ENCODE measurements around the gene ITPRID2.

Gene ITPRID2

DNA sequence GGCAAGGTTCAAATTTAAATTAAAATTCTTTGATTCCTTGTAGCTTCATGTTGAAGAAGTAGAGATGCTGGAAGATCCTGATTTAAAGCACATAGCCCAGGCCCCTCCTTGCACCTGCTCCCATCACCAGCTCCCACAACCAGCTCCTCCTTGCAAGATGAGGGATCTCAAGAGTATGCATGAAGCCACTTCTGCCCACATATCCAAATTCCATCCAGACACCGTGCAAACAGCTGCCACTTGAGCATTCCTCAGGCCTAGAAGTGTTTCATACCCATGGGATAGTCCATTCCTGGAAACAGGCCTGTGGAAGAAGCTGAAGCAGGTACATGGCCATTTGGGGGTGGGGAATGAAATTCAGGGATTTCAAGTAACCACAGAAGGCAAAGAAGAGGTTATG, 32.4 kb upstream of the ITPRID2 start:
- Mint-ChIP-seq H3K4me3 (no peak overlapping the region), H3K27ac (ENCODE audit: low read depth) (no peak overlapping the region), H3K36me3 (ENCODE audit: insufficient read depth) (no peaks in the 10 kb centered on the region), H3K27me3 (peaks cover 36% of the 10 kb centered on the region), H3K9me3 (no peaks in the 10 kb centered on the region), H3K4me1 (no peaks in the 10 kb centered on the region)
- ATAC-seq (replicated peaks; ENCODE audit: extremely low read depth, poor library complexity, severe bottlenecking) (no peak), DNase-seq (ENCODE audit: low spot score in 2 of 2) (no peak)

DNA sequence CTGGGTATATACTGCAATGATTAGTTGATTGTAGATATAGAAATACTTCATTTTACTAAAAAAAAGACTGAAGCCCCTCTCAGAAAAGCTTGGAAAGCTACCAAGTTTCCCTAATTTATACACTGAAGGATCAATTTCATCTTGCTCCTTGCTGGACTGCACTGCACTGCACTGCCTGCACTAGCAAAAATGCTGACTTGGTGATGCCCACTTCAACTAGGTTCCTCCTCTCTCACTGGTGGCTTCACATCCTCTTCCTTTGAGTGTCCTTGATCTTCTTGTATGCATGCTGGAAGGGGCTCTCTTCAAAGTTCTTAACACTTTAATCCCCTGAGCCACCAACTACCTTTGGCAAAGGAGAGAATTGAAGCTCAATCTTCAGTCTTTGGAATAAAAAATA, 31.7 kb upstream of the ITPRID2 start:
- Mint-ChIP-seq H3K4me1 (no peaks in the 10 kb centered on the region), H3K27me3 (peaks cover 39% of the 10 kb centered on the region), H3K4me3 (no peak overlapping the region), H3K27ac (ENCODE audit: low read depth) (no peak overlapping the region), H3K9me3 (no peaks in the 10 kb centered on the region), H3K36me3 (ENCODE audit: insufficient read depth) (no peaks in the 10 kb centered on the region)
- no peak for DNase-seq (ENCODE audit: low spot score in 2 of 2)
- ATAC-seq (replicated peaks; ENCODE audit: extremely low read depth, poor library complexity, severe bottlenecking): no peak

DNA sequence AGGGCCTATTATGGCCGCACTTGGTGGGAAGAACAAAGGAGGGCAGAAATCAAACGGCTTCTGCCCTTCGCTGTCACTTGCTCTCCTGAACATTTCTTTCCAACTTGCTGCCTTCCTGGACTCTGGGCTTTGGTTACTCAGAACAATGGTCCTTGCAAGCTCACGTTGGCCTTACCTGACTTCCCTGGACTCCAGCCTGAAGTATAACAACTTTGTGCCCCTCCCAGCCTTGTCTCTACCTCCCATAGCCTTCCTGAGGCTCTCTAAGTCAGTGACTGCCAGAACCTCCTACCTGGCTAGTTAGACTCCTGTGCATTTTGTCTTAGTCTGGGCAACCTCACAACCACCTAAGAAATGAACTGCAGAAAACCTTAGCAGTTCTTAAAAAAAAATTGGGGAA, 30.2 kb upstream of the ITPRID2 start:
- no peak overlapping the region for H3K27ac Mint-ChIP-seq (ENCODE audit: low read depth)
- peaks cover 25% of the 10 kb centered on the region for H3K27me3 Mint-ChIP-seq
- H3K4me1 Mint-ChIP-seq: no peaks in the 10 kb centered on the region

DNA sequence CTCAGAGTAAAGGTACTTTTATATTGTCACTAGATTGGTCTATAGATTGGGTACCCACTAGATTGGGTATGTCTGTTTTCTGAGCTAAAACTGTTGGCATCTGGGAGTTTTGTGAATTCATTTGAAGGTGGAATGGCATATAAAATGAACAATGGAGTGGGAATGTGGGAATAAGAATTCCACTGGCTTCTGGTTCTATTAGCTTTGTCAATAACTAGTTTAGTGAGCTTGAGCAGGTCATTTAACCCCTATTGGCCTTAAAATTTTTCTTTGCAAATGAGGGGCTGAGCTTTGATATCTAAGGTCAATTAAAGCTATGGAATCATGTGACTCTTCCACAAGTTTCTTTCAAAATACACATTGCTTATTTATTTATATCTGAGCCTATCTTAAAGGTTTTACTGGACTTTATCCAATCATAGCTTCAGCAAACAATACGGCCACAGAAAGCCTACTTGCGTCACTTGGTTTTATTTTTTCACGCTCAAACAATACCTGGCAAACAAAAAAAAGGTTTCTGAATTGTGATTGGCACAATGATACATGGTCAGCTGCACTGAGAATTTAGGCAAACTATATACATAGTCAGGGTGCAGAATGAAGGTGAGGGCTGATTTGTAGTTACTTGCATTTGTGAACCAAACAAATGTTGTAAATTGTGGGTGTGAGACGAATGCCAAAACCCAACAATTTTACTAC, 28.8 kb upstream of the ITPRID2 start:
- DNase-seq (ENCODE audit: low spot score in 2 of 2) (no peak), ATAC-seq (replicated peaks; ENCODE audit: extremely low read depth, poor library complexity, severe bottlenecking) (no peak)
- Mint-ChIP-seq H3K4me3 (no peak overlapping the region), H3K36me3 (ENCODE audit: insufficient read depth) (no peaks in the 10 kb centered on the region), H3K27me3 (peaks cover 23% of the 10 kb centered on the region), H3K27ac (ENCODE audit: low read depth) (no peak overlapping the region), H3K4me1 (no peaks in the 10 kb centered on the region), H3K9me3 (no peaks in the 10 kb centered on the region)

More for the DNA sequence above, 30.2 kb upstream of the ITPRID2 start:
- no peaks in the 10 kb centered on the region for H3K9me3 Mint-ChIP-seq
- no peak overlapping the region for H3K4me3 Mint-ChIP-seq
- ATAC-seq (replicated peaks; ENCODE audit: extremely low read depth, poor library complexity, severe bottlenecking) (no peak), DNase-seq (ENCODE audit: low spot score in 2 of 2) (no peak)
- H3K36me3 Mint-ChIP-seq (ENCODE audit: insufficient read depth): no peaks in the 10 kb centered on the region

DNA sequence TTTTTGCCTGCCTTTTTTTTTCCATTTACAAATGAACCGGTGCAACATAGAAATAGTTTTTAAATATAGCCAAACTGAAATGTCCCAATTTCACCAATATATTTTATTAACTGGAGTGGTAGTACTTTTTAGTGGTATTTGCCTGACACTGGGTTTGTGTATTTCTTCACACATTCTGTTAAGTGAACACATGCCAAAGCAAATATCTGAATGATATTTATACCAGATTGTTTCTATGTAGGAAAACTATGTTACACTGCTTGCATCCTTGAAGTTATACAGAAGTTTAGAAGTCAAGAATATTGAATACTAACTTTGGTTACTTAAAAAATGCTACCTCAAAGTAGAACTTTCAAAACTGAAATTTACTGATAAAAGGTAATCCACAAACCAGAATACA, 19.4 kb upstream of the ITPRID2 start:
- no peak overlapping the region for H3K4me3 Mint-ChIP-seq
- H3K36me3 Mint-ChIP-seq (ENCODE audit: insufficient read depth): no peaks in the 10 kb centered on the region
- ATAC-seq (replicated peaks; ENCODE audit: extremely low read depth, poor library complexity, severe bottlenecking): no peak
- no peaks in the 10 kb centered on the region for H3K4me1 Mint-ChIP-seq
- no peak for DNase-seq (ENCODE audit: low spot score in 2 of 2)
- no peak overlapping the region for H3K27ac Mint-ChIP-seq (ENCODE audit: low read depth)
- no peaks in the 10 kb centered on the region for H3K9me3 Mint-ChIP-seq
- peaks cover 11% of the 10 kb centered on the region for H3K27me3 Mint-ChIP-seq

DNA sequence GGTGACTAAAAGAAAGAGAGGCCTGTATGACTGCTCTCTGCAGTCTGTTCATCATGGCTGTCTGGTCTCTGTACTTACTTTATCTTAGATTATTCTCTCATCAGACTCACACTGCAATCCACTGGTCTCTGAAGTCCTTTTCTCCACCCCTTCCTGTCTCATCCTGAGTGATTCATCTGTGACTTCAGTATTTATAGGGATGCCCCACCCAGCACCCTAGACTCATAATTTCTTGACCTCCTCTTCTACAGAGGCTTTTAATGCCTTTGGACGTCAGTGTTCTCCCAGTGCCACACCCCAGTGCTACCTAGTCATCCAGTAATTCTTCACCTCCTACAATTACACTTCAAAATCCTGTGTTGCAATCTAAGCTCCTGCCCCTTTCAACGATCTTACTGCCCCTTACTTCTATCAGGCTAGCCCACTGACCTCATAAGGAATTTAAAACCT, 14.9 kb upstream of the ITPRID2 start:
- peaks cover 11% of the 10 kb centered on the region for H3K27me3 Mint-ChIP-seq
- no peaks in the 10 kb centered on the region for H3K4me1 Mint-ChIP-seq
- no peaks in the 10 kb centered on the region for H3K9me3 Mint-ChIP-seq
- H3K36me3 Mint-ChIP-seq (ENCODE audit: insufficient read depth): no peaks in the 10 kb centered on the region
- H3K27ac Mint-ChIP-seq (ENCODE audit: low read depth): no peak overlapping the region
- H3K4me3 Mint-ChIP-seq: no peak overlapping the region
- no peak for ATAC-seq (replicated peaks; ENCODE audit: extremely low read depth, poor library complexity, severe bottlenecking)
- DNase-seq (ENCODE audit: low spot score in 2 of 2): no peak

DNA sequence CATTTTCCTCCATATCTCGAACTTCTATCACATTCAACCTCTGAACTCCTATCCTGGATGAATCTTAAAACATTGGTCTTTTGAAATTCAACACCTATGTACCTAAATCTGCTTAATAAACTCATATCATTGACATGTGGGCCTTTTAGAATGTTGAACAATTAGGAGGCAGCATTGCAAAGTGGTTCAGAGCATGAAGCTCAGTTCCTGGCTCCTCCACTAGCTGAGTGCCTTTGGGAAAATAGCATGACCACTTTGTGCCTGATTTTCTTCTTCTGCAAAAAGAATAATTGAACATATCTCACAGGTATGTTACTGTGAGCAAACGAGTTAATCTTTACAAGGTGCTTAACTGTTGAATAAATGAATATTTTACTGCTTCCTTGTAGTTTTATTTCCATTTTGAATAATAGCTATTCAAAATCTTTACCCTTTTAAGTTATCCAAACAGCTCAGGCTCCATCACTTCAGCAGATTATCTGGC, 14.3 kb upstream of the ITPRID2 start:
- no peaks in the 10 kb centered on the region for H3K36me3 Mint-ChIP-seq (ENCODE audit: insufficient read depth)
- H3K27ac Mint-ChIP-seq (ENCODE audit: low read depth): no peak overlapping the region
- H3K27me3 Mint-ChIP-seq: peaks cover 11% of the 10 kb centered on the region
- H3K4me1 Mint-ChIP-seq: no peaks in the 10 kb centered on the region
- DNase-seq (ENCODE audit: low spot score in 2 of 2) (no peak), ATAC-seq (replicated peaks; ENCODE audit: extremely low read depth, poor library complexity, severe bottlenecking) (no peak)
- H3K4me3 Mint-ChIP-seq: no peak overlapping the region
- no peaks in the 10 kb centered on the region for H3K9me3 Mint-ChIP-seq

DNA sequence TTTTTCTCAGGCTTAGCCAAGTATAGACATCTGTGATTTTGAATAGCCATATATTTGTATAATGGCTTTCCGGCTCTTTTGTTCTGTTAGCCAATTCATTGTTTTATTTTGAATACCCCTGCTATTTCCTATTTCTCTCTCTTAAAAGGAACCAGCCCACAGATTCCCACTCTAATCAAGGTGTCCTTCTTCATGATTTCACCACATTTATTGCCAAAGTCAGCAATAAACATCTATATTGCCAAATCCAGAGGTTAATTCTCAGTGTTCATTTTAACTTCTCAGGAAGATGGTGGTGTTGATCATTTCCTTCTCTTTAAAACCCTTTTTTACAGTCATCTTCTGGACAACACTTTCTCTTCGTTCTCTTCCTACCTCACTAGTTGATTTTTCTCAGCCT, 13.1 kb upstream of the ITPRID2 start:
- Mint-ChIP-seq H3K27me3 (peaks cover 10% of the 10 kb centered on the region), H3K4me3 (no peak overlapping the region), H3K27ac (ENCODE audit: low read depth) (no peak overlapping the region), H3K9me3 (no peaks in the 10 kb centered on the region), H3K4me1 (no peaks in the 10 kb centered on the region), H3K36me3 (ENCODE audit: insufficient read depth) (no peaks in the 10 kb centered on the region)
- no peak for DNase-seq (ENCODE audit: low spot score in 2 of 2)
- no peak for ATAC-seq (replicated peaks; ENCODE audit: extremely low read depth, poor library complexity, severe bottlenecking)

DNA sequence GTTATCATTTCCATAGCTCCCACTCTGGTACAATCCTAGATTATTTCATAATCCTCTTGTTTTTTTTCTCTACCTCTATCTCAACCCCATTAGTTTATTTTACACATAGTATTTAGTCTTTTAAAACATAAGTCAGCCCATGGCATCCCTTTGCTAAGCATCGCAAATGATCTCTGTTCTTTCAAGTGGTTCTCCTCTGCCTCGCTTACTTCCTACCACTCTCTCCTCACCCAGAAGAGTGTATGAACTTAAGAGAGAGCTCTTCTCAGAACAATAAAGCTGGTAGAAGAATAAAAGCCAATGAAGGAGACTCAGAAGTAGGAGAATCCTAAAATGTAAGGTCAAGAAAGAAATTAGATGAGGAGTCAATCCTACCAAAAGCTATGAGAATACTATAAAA, 12.2 kb upstream of the ITPRID2 start:
- DNase-seq (ENCODE audit: low spot score in 2 of 2) (no peak), ATAC-seq (replicated peaks; ENCODE audit: extremely low read depth, poor library complexity, severe bottlenecking) (no peak)
- Mint-ChIP-seq H3K36me3 (ENCODE audit: insufficient read depth) (no peaks in the 10 kb centered on the region), H3K9me3 (no peaks in the 10 kb centered on the region), H3K4me3 (no peak overlapping the region), H3K27ac (ENCODE audit: low read depth) (no peak overlapping the region), H3K27me3 (peaks cover 10% of the 10 kb centered on the region), H3K4me1 (no peaks in the 10 kb centered on the region)

DNA sequence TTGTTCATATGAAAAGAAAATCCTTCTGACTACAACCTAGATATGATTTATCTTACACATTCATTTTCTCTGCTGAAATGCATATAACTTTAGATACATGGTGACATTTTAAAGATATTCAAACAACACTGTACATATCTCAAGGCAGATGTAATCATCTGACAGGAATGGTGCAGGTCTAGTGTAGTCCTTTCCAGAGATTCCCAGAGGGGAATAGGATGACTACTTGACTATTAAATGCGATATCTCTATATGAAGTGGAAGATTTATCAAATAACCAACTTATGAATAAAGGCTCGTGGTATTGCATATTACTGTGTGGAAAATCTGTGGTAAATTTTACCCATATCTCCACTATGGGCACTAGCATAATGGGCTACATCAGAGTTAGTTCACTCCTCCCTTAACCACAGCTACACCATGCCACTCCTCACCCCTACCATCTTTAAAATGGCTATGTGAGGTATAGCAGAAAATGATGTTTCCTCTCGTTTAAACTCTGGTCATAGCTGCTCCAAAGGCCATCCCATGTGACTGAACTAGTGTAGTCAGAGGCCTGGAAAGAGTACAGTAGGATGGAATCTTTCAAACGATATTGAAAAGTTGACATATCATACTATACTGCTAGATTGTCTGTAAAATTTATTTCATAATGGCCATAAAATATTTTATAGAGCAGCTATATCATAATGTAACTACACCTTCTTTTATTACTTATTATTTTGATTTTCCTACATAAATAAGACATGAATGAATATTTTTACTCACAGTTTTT, 9.1 kb upstream of the ITPRID2 start:
- no peak for ATAC-seq (replicated peaks; ENCODE audit: extremely low read depth, poor library complexity, severe bottlenecking)
- H3K4me3 Mint-ChIP-seq: no peak overlapping the region
- H3K27me3 Mint-ChIP-seq: peaks cover 31% of the 10 kb centered on the region
- no peak overlapping the region for H3K27ac Mint-ChIP-seq (ENCODE audit: low read depth)
- no peak for DNase-seq (ENCODE audit: low spot score in 2 of 2)
- H3K4me1 Mint-ChIP-seq: no peaks in the 10 kb centered on the region
- H3K9me3 Mint-ChIP-seq: no peaks in the 10 kb centered on the region
- no peaks in the 10 kb centered on the region for H3K36me3 Mint-ChIP-seq (ENCODE audit: insufficient read depth)

DNA sequence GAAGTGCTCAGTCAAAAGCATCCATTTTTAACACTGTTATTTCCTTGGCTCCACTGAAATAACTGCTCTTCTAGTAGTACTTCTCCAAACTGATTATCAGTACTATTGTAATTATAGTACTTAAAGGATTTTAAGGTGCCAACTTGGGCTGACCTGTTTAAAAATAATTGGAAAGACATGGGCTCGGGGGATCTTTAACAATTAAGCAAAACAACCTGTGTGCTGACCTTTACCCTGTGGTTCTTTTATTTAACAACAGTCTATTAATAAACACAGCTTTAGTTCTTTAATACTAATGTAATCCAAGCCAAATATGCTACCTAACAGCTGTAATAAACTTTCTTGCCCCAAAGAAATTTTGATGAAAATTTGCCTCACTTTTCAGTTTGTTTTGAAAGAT, 6.9 kb upstream of the ITPRID2 start:
- H3K27ac Mint-ChIP-seq (ENCODE audit: low read depth): no peak overlapping the region
- ATAC-seq (replicated peaks; ENCODE audit: extremely low read depth, poor library complexity, severe bottlenecking) (no peak), DNase-seq (ENCODE audit: low spot score in 2 of 2) (no peak)
- no peaks in the 10 kb centered on the region for H3K4me1 Mint-ChIP-seq
- peaks cover 49% of the 10 kb centered on the region for H3K27me3 Mint-ChIP-seq
- no peak overlapping the region for H3K4me3 Mint-ChIP-seq
- no peaks in the 10 kb centered on the region for H3K9me3 Mint-ChIP-seq
- no peaks in the 10 kb centered on the region for H3K36me3 Mint-ChIP-seq (ENCODE audit: insufficient read depth)

DNA sequence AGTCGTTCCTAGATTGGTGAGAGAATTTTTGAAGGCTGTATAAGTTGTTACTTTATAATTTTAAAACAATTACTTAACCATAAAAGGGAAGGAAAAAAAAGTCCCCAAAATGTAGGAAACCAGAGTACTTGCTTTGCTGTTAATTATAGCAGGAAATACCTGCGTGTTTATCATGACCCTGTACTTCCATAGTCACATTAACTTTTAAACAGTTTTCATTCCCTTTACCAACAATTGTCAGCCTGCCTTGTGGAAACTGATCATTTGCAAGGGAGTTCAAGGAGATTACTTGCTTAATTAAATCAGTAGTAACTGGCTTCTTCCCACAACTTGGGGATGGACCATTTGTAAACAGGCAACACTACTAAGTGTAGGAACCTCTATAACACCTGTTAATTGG, 6.4 kb upstream of the ITPRID2 start:
- ATAC-seq (replicated peaks; ENCODE audit: extremely low read depth, poor library complexity, severe bottlenecking) (no peak), DNase-seq (ENCODE audit: low spot score in 2 of 2) (no peak)
- Mint-ChIP-seq H3K27me3 (peaks cover 54% of the 10 kb centered on the region), H3K36me3 (ENCODE audit: insufficient read depth) (no peaks in the 10 kb centered on the region), H3K27ac (ENCODE audit: low read depth) (no peak overlapping the region), H3K4me3 (no peak overlapping the region), H3K4me1 (no peaks in the 10 kb centered on the region), H3K9me3 (no peaks in the 10 kb centered on the region)

DNA sequence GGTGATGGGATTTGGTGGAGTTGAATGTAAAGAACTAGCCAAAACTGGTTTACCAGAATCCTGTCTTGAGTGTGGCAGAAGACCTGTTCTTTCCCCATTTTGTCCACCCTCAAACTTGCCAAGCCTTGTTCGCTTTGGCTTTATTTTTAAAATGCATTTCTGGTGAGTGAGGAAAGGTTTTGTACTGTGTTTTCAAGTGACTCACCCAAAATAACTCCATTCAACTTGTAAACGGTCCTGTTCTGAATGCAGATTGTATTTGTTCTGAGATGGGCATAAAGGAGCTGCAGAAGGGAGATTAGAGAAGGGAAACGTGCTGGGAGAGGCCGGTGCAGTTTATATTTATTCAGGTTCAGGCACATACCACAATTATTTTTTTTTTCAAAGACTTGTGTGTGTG, 5.3 kb upstream of the ITPRID2 start:
- peaks cover 3% of the 10 kb centered on the region for H3K4me1 Mint-ChIP-seq
- H3K9me3 Mint-ChIP-seq: no peaks in the 10 kb centered on the region
- H3K4me3 Mint-ChIP-seq: no peak overlapping the region
- DNase-seq (ENCODE audit: low spot score in 2 of 2): no peak
- H3K27me3 Mint-ChIP-seq: peaks cover 65% of the 10 kb centered on the region
- ATAC-seq (replicated peaks; ENCODE audit: extremely low read depth, poor library complexity, severe bottlenecking): no peak
- H3K36me3 Mint-ChIP-seq (ENCODE audit: insufficient read depth): peaks cover under 1% of the 10 kb centered on the region
- H3K27ac Mint-ChIP-seq (ENCODE audit: low read depth): no peak overlapping the region

Measured in central memory CD8-positive, alpha-beta T cell (primary cell).